Measurements from ENCODE around the gene CRHR1. TPM values are rescaled to one million over a fixed set of nuclear protein-coding genes. Genes with fewer than 3 reads are reported as not detected.

The CRHR1 gene
- total RNA-seq, 4 donors from 2014 or later: 0.25 to 3.7 (median 1.5) TPM

DNA sequence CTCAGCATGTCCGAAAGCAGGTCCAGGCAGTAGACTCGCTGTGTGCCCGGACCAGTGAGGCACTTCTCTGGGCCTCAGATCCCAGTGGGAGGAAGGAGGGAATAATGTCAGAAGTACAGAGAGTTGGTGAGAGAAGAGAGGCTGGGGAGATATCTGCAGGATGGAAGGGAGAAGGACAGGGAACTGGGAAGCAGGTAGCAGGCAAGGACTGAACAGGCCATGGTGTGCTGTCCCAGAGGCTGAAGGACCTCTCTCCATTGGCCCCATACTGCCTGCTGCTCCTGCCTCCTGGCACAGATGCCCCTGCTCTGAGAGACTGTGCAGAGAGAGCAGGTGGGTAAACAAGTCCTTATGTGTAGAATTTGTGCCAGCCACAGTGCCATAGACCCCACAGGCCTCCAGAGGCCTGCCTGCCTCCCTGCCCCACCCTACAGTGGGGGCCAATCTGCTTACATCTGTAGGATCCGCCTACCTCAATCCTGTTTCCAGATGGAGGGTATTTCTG lies 34.2 kb upstream of the CRHR1 start:
- DNase-seq (ENCODE audit: low spot score in 2 of 2): no peak
- no peak overlapping the region for H3K4me3 ChIP-seq (ENCODE audit: low read depth, poor library complexity, severe bottlenecking)
- 83 to 93% methylated on average over 4 of the region's 4 CpGs for WGBS, 2 donors
- intact Hi-C loops (cut with DNase I; ENCODE audit: low total_unique reads): no loop called here
- TF ChIP-seq, protein P1, sequence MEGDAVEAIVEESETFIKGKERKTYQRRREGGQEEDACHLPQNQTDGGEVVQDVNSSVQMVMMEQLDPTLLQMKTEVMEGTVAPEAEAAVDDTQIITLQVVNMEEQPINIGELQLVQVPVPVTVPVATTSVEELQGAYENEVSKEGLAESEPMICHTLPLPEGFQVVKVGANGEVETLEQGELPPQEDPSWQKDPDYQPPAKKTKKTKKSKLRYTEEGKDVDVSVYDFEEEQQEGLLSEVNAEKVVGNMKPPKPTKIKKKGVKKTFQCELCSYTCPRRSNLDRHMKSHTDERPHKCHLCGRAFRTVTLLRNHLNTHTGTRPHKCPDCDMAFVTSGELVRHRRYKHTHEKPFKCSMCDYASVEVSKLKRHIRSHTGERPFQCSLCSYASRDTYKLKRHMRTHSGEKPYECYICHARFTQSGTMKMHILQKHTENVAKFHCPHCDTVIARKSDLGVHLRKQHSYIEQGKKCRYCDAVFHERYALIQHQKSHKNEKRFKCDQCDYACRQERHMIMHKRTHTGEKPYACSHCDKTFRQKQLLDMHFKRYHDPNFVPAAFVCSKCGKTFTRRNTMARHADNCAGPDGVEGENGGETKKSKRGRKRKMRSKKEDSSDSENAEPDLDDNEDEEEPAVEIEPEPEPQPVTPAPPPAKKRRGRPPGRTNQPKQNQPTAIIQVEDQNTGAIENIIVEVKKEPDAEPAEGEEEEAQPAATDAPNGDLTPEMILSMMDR (IDR thresholded peaks at IDR 0.05): no peak
- TF ChIP-seq POLR2A (IDR thresholded peaks at IDR 0.05): no peak

DNA sequence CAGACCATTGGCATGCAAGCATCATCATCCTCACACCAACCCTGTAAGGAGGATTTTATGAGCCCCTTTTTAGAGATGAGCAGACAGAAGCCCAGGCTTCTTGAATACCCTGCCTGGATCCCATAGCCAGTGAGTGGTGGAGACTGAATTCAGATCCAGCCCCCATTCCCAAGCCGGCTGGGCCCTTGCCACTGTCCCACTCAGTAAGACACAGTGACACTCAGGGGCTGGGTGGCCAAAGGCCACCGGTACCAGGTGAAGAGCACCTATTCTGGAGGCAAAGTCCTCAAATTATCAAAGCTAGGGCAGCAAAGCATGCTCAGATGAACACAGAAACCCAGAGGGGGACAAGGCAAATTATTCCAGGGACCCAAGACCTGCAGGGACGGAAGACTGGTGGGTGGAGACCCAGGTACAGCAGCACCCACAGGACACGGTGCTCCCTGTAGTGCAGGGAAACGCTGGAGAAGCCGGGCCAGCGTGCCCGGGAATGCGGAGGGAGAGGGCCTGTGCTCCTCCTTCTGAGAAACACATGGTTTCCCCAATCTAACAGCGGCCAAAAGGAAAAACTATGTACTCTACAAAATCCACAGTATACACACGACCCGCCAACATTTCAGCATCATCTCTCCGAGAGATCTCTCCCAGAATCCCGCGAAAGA lies 33.2 kb upstream of the CRHR1 start:
- WGBS, 2 donors: 76 to 83% methylated on average over 15 of the region's 15 CpGs
- intact Hi-C loops (cut with DNase I; ENCODE audit: low total_unique reads): no loop called here

DNA sequence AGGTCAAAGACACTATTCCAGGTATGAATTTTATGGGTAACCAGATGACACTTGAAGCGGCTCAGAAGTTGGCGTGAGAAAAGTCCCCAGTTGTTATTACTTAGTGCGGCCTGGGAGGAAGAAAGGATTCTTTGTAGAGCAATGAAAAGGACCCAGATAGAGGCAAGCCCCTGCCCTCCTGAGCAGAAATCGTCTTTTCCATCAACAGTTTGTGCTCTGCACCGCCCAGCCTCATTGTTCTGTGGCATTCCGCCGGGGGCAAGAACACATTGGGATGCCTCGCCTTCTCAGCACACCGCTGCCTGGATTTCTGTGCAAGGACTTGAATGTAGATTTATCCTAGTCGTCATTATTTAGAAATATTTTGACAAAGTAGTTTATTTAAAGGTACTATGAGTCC lies 32.7 kb upstream of the CRHR1 start:
- no peak overlapping the region for H3K4me3 ChIP-seq (ENCODE audit: low read depth, poor library complexity, severe bottlenecking)
- no peak for TF ChIP-seq POLR2A (IDR thresholded peaks at IDR 0.05)
- TF ChIP-seq, protein P1 (IDR thresholded peaks at IDR 0.05): no peak
- intact Hi-C loops (cut with DNase I; ENCODE audit: low total_unique reads): no loop called here
- no peak for DNase-seq (ENCODE audit: low spot score in 2 of 2)
- 59% methylated on average over 10 of the region's 10 CpGs for WGBS, 2 donors

More for the DNA sequence above, 33.2 kb upstream of the CRHR1 start:
- no peak for DNase-seq (ENCODE audit: low spot score in 2 of 2)
- TF ChIP-seq POLR2A (IDR thresholded peaks at IDR 0.05): no peak
- TF ChIP-seq, protein P1 (IDR thresholded peaks at IDR 0.05): no peak
- no peak overlapping the region for H3K4me3 ChIP-seq (ENCODE audit: low read depth, poor library complexity, severe bottlenecking)

DNA sequence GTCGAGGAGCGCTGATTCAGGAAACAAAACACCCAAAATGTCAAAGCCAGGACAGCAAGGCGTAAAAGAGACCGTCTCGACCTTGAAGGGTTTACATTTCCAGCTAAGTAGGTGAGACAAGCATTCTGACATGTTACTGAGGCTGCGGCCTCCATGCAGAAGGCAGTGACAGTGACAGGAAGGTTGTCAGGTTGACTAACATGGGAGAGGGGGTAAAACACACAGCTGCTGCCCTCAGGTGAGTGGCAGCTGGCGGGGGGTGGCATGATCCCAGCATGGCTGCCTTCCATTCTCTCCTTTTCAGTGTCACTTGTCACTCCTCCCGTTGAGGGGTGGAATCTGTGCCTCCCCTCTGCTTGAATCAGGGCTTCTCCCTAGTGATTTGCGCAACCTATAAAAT lies 31.9 kb upstream of the CRHR1 start:
- WGBS, 2 donors: 79 to 87% methylated on average over 9 of the region's 9 CpGs
- no peak overlapping the region for H3K4me3 ChIP-seq (ENCODE audit: low read depth, poor library complexity, severe bottlenecking)
- TF ChIP-seq, protein P1 (IDR thresholded peaks at IDR 0.05): no peak
- no peak for TF ChIP-seq POLR2A (IDR thresholded peaks at IDR 0.05)
- DNase-seq (ENCODE audit: low spot score in 2 of 2): no peak
- intact Hi-C loops (cut with DNase I; ENCODE audit: low total_unique reads): no loop called here

DNA sequence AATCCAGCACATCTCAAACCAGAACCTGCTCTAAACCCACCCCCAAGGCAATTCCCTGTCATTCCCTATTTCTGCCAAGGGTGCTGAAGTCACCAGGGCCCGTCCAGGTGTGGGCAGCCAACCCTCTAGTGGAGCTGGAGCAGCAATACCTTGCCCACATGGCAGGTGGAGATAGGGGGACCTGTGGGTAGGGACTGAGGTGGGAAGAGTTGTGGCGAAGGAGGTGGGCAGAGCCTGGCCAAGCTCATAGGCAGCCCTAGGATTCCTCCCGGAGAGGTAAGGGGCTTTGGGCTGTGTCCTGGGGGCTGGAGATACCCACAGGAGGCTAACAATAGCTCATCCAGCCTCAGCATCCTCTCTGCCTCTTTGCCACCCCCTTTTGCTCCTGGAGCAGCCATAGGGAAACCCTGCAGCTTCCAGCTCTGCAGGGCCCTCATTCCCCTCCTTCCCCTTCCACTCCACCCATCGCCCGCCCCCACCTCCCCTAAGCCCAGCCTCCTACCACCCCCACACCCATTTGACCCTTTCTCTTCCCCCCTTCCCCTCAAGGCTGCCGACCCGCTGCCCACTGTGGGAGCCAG lies 30.4 kb upstream of the CRHR1 start:
- no peak for DNase-seq (ENCODE audit: low spot score in 2 of 2)
- WGBS, 2 donors: 55 to 58% methylated on average over 7 of the region's 7 CpGs
- no peak overlapping the region for H3K4me3 ChIP-seq (ENCODE audit: low read depth, poor library complexity, severe bottlenecking)
- TF ChIP-seq POLR2A (IDR thresholded peaks at IDR 0.05): no peak
- TF ChIP-seq, protein P1 (IDR thresholded peaks at IDR 0.05): no peak
- intact Hi-C loops (cut with DNase I; ENCODE audit: low total_unique reads): no loop called here

Data from lower leg skin (tissue), 4 donors.